ENCODE data around the gene NSF.
A peak's percentile ranks its signal among the peaks of the same experiment; 100 is the strongest.
"Not testable (repeated sequence)": the region's sequence is repeated elsewhere in the genome, so short reads cannot be mapped to it uniquely, and the experiment has no call there.

The NSF gene

GRCh38 chr17:46590157-46591146 lies at the start of gene NSF:
TSS of gene NSF (plus strand) at chr17:46590669. CDS start at chr17:46590776, 107 bp downstream.
- DNase-seq = not testable (repeated sequence)

GRCh38 chr17:46548607-46549006 lies 41.9 kb upstream of the NSF start:
- not testable (repeated sequence) for DNase-seq

- not testable (repeated sequence) for DNase-seq
These were observed 31.3 kb upstream of the NSF start for GRCh38 chr17:46559155-46559554.

GRCh38 chr17:46560048-46560447 lies 30.4 kb upstream of the NSF start:
- DNase-seq = not testable (repeated sequence)

- DNase-seq = not testable (repeated sequence)
These were observed 24.2 kb upstream of the NSF start for GRCh38 chr17:46566284-46566683.

- not testable (repeated sequence) for DNase-seq
These were observed 23.5 kb upstream of the NSF start for GRCh38 chr17:46566980-46567379.

- DNase-seq = not testable (repeated sequence)
These were observed 18.7 kb upstream of the NSF start for GRCh38 chr17:46571796-46572195.

- DNase-seq = peak; percentile 94
These were observed 11.1 kb upstream of the NSF start, which contains the start of gene ARL17A for GRCh38 chr17:46579083-46580075. TSS of gene ARL17A (minus strand) at chr17:46579691. CDS start at chr17:46576322, 3,369 bp downstream.

- not testable (repeated sequence) for DNase-seq
These were observed 10.4 kb upstream of the NSF start for GRCh38 chr17:46580082-46580481.

GRCh38 chr17:46585444-46585843 lies 5.0 kb upstream of the NSF start:
- not testable (repeated sequence) for DNase-seq

- DNase-seq = not testable (repeated sequence)
These were observed 863 bp downstream of the NSF start for GRCh38 chr17:46591332-46591731.

GRCh38 chr17:46598344-46598931 lies 8.0 kb downstream of the NSF start:
- DNase-seq = not testable (repeated sequence)

- DNase-seq = not testable (repeated sequence)
These were observed 10.3 kb downstream of the NSF start for GRCh38 chr17:46600767-46601166.

- DNase-seq = not testable (repeated sequence)
These were observed 12.7 kb downstream of the NSF start for GRCh38 chr17:46603125-46603524.

GRCh38 chr17:46611304-46611703 lies 20.8 kb downstream of the NSF start:
- DNase-seq = not testable (repeated sequence)

- DNase-seq = not testable (repeated sequence)
These were observed 23.4 kb downstream of the NSF start for GRCh38 chr17:46613876-46614275.

GRCh38 chr17:46617121-46617520 lies 26.7 kb downstream of the NSF start:
- not testable (repeated sequence) for DNase-seq

- DNase-seq = not testable (repeated sequence)
These were observed 28.5 kb downstream of the NSF start for GRCh38 chr17:46618975-46619374.

GRCh38 chr17:46623790-46624189 lies 33.3 kb downstream of the NSF start:
- DNase-seq = not testable (repeated sequence)

- DNase-seq = not testable (repeated sequence)
These were observed 34.3 kb downstream of the NSF start for GRCh38 chr17:46624726-46625125.

- DNase-seq = not testable (repeated sequence)
These were observed 37.0 kb downstream of the NSF start for GRCh38 chr17:46627452-46627851.

GRCh38 chr17:46628753-46629436 lies 38.4 kb downstream of the NSF start:
- DNase-seq = not testable (repeated sequence)

All from CD4-positive, alpha-beta T cell treated with Interferon gamma for 1 hour (primary cell).